Measurements from ENCODE around the gene RNF19B. TPM values are rescaled to one million over a fixed set of nuclear protein-coding genes. Genes with fewer than 3 reads are reported as not detected.
"Not testable (repeated sequence)": the region's sequence is repeated elsewhere in the genome, so short reads cannot be mapped to it uniquely, and the experiment has no call there.

RNF19B gene
- total RNA-seq, 1 experiment from 2014 or later = 18.8 TPM

DNA sequence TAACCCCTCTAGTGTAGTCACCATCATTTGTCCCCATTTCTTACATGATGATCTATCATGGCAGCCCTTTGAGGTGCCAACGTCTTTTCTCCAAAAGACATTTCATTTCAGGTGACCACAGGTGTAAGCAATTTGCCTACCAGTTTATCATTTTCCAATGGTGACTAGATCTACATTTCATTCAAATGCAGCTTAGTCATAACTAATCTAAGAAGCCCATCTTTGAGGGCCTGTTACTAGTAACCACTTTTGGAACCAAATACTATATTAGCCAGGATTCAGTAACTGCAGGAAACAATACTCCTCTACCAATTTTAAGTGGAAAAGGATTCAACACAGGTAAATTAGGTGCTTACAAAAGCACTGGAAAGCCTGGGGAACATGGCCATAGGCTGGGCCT, 32.8 kb downstream of the RNF19B start:
- no peak for DNase-seq (ENCODE audit: low read depth)

DNA sequence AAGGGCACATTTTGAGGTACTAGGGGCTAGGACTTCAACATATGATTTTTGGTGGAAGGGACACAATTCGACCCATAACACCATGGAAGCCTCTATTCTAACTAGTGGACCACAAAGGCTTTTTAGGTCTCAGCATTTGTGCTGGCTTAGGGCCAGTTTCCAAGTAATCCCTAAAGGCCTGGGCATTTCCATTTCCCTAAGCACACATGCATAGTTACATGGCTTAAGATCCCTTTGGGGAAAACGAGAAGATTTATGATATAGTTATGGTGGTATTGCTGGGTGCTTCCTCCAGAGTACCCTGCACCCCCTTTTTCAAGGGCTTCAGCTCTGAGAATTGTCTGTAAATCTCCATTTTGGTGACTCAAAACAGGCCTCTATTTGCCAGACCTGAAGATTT, 35.2 kb downstream of the RNF19B start:
- no peak for DNase-seq (ENCODE audit: low read depth)

DNA sequence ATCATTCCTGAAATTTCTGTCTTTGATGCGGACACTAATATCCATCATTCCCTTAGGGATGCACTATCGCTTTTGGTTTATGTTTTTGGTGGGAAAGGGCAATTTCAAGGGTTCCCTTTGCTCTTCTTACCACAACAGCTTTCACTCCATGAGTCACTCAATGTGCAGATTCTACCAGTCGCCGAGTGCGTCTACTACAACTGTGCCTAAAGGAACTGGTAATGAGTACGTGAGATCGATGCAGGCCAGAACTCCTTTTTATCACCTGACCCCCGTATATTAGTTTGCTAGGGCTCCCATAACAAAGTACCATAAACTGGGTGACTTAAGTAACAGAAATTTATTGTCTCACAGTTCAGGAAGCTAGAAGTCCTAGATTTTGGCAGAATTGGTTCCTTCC, 35.9 kb downstream of the RNF19B start:
- DNase-seq (ENCODE audit: low read depth) = no peak

DNA sequence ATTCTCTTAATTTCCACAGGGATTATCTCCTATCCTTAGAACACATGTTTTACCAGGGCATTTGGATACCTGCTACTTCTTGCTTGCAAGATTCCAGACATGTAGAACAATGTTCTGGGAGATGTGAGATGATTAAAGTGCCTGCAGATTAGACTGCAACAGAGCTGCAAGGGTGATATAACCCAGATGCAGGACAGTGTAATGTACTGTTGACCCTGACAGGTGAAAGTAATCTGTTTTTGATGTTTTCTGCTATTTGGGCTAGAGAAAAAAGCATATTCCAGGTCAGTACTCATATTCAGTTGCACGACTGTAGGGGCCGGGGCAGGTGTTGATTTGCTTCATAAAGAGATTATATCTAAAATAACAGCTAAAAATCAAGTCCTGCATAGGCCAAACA, 36.3 kb downstream of the RNF19B start:
- no peak for DNase-seq (ENCODE audit: low read depth)

DNA sequence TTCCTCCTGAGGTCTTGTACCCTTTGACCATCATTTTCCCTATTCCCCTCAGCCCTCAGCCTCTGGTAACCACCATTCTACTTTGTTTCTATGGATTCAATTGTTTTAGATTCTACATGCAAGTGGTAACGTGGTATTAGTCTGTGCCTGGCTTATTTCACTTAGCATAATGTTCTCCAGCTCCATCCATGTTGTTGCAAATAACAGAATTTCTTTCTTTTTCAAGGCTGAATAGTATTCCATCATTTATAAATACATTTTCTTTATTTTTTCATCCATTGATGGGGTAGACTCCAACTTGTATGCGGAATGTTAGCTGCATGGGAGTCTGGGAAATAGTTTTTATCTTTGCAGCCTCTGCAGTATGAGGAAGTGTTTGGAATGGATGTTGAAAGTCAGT, 37.2 kb downstream of the RNF19B start:
- no peak for DNase-seq (ENCODE audit: low read depth)

- DNase-seq (ENCODE audit: low read depth) = no peak
Observed at GRCh38 chr1:32926562-32926961, 38.0 kb downstream of the RNF19B start.

DNA sequence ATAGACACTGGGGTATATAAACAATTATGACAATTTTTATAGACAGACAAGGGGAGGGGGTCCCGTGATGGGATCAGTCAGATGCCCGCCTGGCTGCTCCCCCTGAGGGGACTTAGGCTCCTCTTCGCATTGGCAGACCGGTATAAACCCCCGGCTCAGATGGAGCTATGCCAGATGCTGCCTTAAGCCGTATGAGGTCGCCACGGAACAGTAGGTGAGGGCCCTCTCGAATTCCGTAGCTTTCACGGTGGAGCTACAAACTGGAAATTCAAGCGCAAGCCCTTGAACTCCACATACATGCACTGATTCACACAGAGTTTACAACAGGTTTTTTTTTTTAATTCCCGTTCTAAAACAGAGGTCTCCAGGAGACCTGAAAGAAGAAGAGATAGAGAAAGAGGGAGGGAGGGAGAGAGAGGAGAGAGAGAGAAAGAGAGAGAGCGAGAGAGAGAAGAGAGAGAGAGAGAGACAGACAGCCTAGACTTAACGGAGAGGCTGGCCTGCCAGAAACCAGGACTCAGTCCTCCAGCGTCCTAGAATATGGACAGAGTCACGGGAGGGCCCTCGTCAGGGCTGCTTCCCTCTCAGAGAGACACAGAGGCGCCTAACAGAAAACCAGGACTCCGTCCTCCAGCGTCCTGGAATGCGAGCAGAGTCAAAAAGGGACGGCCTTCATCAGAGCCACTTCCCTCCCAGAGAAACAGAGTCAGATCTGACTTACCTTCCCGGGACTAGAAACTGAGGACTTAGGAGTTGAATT, 39.0 kb downstream of the RNF19B start:
- no peak for DNase-seq (ENCODE audit: low read depth)

- DNase-seq (ENCODE audit: low read depth) = no peak
Observed at GRCh38 chr1:32924881-32925344, 39.7 kb downstream of the RNF19B start.

GRCh38 chr1:32920833-32921232, 43.8 kb downstream of the RNF19B start:
- DNase-seq (ENCODE audit: low read depth) = no peak

DNA sequence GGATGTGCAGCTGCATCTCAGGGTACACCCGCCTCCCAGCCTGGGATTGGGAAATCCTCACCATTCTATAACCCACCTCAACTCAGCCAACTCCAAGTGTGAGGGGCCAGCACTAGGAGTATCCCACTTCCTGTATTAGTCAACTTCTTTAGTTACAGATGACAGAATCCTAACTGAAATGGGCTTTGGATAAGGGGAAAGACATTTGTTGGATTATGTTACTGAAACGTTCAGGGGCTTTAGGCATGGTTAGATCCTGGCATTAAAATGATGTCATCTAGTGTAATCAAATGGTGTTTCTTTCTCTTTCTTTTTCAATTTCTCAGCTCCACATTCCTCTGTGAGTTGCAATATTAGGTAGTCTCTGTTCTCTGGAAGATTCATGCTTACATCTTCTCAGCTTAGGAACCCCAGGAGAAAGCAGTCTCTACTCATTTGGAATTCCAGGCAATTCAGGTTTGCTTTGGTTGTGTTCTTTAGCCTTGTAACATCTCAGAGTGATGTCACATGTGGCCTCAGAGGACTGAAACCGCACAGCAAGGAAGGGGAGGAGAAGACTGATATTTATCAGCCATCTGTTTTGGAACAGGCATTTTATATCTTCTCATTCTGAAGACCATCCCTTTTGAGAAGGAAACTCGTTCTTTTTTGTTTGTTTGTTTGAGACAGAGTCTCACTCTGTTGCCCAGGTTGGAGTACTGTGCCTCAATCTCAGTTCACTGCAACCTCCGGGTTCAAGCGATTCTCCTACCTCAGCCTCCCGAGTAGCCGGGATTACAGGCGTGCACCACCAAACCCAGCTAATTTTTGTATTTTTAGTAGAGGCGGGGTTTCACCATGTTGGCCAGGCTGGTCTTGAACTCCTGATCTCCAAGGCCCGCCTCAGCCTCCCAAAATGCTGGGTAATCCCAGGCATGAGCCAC, 44.5 kb downstream of the RNF19B start:
- peak; percentile 78 for DNase-seq (ENCODE audit: low read depth)

DNA sequence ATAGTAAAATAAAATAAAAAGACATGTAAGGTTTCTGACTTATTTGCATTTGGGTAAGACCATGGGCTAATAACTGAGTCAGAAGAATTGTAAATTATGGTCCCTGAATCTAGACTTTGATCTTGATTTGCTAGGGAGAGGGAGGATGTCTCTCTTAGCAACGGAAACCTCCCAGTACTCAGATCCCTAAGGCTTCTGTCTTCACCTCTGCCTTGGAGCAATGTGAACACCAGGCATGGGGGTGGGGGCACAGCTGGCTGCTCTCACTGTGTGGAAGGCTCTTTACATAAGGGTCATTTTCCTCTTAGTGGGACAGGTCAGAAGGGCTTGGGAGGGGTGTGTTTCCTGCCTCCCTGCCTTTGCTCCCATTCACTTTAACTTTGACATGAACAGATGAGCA, 46.4 kb downstream of the RNF19B start:
- DNase-seq (ENCODE audit: low read depth) = no peak

- no peak for DNase-seq (ENCODE audit: low read depth)
Observed at GRCh38 chr1:32917521-32917920, 47.1 kb downstream of the RNF19B start.

- DNase-seq (ENCODE audit: low read depth) = no peak
Observed at GRCh38 chr1:32915766-32916706, 48.6 kb downstream of the RNF19B start.

- DNase-seq (ENCODE audit: low read depth) = no peak
Observed at GRCh38 chr1:32910319-32910718, 54.3 kb downstream of the RNF19B start.

DNA sequence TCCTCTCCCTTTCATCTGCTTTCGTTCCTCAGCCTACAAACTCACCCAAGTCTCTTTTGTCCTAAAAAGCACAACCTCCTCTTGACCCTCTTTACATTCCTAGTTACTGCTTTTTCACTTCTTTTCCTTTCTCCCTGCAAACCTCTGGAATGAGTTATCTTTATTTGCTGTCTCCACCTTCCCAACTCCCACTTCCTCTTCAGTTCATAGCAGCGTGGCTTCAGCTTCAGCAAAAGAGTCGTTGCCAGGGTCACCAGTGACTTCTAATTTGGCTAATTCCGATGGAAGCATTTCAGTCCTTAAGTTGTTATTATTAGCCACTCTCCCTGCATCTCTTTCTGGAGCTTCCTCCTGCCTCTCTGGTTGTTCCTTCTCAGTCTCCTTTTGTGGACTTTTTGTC, 57.2 kb downstream of the RNF19B start:
- DNase-seq (ENCODE audit: low read depth) = no peak

DNA sequence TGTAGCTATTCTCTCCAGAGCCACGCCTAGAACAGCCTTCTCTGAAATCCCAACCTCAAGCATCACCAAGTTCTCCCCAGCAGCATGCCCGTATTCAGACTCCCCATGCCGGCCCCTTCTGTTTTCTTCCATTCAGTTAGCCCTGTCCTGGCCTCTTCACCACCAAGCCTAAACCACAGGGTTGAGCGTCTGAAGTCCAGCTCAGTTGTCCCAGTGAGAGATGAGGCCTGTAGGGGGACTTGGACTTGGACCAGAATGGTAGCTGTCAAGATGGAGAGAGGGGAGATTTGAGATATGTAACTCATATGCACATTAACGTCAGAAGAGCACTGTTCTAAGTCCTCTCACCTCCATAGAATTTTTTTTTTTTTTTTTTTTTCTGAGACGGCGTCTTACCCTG, 58.0 kb downstream of the RNF19B start:
- DNase-seq (ENCODE audit: low read depth) = no peak

DNA sequence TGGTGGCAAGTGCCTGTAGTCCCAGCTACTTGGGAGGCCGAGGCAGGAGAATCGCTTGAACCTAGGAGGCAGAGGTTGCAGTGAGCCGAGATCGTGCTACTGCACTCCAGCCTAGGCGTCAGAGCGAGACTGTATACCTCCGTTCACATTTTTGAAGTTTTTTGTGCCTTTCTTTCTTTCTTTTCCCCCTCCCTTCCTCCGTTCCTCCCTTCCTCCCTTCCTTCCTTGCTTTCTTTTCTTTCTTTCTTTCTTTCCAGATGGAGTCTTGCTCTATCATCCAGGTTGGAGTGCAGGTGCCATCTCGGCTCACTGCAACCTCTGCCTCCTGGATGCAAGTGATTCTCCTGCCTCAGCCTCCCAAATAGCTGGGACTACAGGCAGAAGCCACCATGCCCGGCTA, 59.0 kb downstream of the RNF19B start:
- not testable (repeated sequence) for DNase-seq (ENCODE audit: low read depth)

GRCh38 chr1:32904797-32905196, 59.8 kb downstream of the RNF19B start:
- DNase-seq (ENCODE audit: low read depth) = no peak

DNA sequence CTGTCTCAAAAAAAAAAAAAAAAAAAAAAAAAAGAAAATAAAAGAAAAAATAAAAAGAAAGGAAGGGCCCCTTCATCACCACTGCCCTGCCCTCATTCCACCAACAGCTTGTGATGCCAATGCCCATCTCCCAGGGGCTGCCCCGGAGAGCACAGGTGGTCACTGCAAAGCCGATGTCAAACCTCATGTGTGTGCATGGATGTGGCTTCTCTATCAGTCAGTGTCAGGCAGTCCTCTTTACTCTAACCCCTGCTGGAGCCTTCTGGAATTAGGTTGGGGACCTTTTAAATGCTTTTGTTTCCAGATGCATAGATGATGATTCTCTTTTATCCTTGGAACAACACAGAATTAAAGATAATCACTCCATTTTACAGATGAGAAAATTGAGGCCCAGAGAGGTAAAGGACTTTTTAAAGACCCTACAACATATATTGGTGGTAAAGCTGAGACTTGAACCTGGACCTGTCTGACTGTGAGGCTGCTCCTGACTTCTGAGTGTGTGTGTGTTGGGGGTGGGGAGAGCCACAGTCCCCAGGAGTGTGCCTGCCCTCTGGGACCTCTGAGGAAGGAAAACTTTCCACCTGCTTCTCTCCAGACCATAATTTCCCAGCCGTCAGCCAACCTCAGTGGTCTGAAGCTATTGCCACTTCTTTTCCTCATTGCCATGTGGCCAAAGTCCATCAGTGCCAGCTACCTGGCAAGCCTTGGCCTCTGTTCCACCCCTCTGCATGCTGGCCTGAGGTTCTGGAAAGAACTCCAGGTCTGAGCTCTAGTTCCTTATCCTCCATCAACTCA, 60.4 kb downstream of the RNF19B start:
- DNase-seq (ENCODE audit: low read depth) = no peak

DNA sequence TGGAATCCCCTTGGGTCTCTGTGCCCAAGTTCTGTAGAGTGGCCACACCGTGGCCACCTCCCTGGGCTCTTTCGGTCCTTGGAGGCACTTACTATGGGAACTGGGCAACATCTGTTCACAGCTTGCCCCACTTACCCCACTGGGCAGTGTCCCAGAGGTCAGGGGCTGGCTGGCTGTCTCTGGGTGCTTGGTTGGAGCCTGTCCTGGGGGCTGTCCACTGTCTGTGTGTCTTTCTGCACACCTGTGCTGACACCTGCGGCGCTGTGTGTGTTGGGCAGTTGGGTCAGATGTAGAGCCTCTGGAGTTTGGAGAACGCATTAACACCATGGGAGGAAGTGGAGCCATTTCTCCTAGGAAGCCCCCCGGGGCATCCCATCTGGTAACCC, 62.1 kb downstream of the RNF19B start:
- DNase-seq (ENCODE audit: low read depth) = no peak

Data from Daoy (cell line).